Ovary (tissue), 3 donors: ENCODE results near the gene MCTP1.

ENCODE experiments used
- POLR2A ChIP-seq: fragments of 450-650 bp; IDR thresholded peaks from one replicate; pipeline ENCODE4 v1.6.1; 2017; ENCODE audit warnings: antibody characterized with exemption, mild to moderate bottlenecking, moderate library complexity
- TF ChIP-seq, protein P1 (sequence below), 3 donors: fragments of 450-650 bp in 2 of 3; fragments of 200-600 bp in 1 of 3; IDR thresholded peaks; one replicate each; pipeline versions ENCODE4 v1.5.1 to v1.8.0; 2016 to 2022; ENCODE audit warnings: antibody characterized with exemption in 3 of 3, mild to moderate bottlenecking in 1 of 3
- donor health status: DM: no; HTN: no; CAD: no.

DNA sequence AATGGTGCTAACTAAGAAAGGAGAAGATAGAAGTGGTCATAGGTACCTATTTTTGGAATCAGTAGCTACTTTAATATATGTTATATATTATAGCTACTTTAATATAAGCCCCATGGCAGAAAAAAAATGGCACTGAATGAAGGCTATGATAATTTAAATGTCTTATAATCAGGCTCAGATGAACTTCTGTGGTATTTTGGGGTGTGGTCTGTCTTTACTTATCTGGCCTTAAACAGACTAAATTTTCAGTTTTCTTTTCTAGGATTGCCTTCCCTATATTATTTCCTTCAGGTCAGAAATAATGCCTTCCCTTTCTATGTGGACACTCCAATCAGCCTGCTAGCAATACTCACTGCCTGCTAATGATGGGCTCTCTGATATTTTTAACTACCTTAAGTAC, 374.2 kb downstream of the MCTP1 start:
- TF ChIP-seq, protein P1, sequence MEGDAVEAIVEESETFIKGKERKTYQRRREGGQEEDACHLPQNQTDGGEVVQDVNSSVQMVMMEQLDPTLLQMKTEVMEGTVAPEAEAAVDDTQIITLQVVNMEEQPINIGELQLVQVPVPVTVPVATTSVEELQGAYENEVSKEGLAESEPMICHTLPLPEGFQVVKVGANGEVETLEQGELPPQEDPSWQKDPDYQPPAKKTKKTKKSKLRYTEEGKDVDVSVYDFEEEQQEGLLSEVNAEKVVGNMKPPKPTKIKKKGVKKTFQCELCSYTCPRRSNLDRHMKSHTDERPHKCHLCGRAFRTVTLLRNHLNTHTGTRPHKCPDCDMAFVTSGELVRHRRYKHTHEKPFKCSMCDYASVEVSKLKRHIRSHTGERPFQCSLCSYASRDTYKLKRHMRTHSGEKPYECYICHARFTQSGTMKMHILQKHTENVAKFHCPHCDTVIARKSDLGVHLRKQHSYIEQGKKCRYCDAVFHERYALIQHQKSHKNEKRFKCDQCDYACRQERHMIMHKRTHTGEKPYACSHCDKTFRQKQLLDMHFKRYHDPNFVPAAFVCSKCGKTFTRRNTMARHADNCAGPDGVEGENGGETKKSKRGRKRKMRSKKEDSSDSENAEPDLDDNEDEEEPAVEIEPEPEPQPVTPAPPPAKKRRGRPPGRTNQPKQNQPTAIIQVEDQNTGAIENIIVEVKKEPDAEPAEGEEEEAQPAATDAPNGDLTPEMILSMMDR (IDR thresholded peaks at IDR 0.05): no peak
- no peak for TF ChIP-seq POLR2A
